ENCODE data around the gene CAB39. TPM values are rescaled to one million over a fixed set of nuclear protein-coding genes. Genes with fewer than 3 reads are reported as not detected.

Gene CAB39
- total RNA-seq, 1 donor from 2014 or later = 57.8 TPM

DNA sequence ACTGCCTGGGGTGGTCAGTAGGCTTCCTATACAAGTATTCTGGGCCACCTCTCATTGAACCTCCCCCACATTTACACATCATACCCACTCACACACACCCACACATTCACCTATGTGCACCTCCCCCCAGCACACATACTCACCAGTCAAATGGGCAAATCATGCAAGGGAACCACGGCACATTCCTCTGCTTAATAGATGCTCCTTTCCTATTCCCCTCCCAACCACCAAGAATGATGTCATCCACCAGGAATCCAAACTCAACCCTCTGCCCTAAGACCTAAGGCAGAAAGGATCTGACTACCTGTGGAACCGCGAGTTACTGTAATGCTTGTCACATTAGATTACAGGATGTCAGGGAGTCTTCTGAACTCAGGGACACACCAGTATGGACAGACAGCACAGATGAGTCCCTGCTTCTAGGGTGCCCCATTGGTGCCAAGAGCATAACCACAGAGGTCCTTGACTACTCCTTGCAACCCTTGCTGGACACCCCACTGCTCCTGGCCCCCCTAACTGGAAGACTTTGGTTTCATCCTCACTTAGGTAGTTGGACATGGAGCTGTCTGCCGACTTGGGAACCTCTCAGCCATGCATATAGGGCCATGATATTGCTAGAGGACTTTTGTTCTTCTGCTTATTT lies 21.5 kb upstream of the CAB39 start:
- H3K36me3 ChIP-seq (ENCODE audit: control insufficient read depth, insufficient read depth, low read length) = no peaks in the 10 kb centered on the region
- peak; percentile 98 for DNase-seq (ENCODE audit: low read depth)
- no peaks in the 10 kb centered on the region for H3K27me3 ChIP-seq (ENCODE audit: control insufficient read depth, insufficient read depth, low read length)
- TF ChIP-seq, protein P1, sequence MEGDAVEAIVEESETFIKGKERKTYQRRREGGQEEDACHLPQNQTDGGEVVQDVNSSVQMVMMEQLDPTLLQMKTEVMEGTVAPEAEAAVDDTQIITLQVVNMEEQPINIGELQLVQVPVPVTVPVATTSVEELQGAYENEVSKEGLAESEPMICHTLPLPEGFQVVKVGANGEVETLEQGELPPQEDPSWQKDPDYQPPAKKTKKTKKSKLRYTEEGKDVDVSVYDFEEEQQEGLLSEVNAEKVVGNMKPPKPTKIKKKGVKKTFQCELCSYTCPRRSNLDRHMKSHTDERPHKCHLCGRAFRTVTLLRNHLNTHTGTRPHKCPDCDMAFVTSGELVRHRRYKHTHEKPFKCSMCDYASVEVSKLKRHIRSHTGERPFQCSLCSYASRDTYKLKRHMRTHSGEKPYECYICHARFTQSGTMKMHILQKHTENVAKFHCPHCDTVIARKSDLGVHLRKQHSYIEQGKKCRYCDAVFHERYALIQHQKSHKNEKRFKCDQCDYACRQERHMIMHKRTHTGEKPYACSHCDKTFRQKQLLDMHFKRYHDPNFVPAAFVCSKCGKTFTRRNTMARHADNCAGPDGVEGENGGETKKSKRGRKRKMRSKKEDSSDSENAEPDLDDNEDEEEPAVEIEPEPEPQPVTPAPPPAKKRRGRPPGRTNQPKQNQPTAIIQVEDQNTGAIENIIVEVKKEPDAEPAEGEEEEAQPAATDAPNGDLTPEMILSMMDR (IDR thresholded peaks at IDR 0.05; ENCODE audit: insufficient read depth, low read length, poor library complexity, severe bottlenecking) = no peak
- no peak overlapping the region for H3K4me3 ChIP-seq (ENCODE audit: low read depth, low read length)

DNA sequence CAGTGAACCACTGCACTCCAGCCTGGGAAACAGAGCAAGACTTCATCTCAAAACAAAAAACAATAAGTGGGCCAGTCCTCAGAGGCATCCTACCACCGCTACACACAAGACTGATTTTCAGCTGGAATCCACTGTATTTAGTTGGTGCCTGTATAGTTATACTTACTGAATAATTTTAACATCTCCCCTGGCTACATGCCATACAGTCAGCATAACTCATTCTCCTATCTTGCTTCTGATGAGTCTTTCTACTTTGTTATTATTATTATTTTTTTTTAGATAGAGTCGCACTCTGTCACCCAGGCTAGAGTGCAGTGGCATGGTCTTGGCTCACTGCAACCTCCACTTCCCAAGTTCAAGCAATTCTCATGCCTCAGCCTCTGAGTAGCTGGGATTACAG lies 19.9 kb upstream of the CAB39 start:
- H3K36me3 ChIP-seq (ENCODE audit: control insufficient read depth, insufficient read depth, low read length) = no peaks in the 10 kb centered on the region
- no peaks in the 10 kb centered on the region for H3K27me3 ChIP-seq (ENCODE audit: control insufficient read depth, insufficient read depth, low read length)
- no peak overlapping the region for H3K4me3 ChIP-seq (ENCODE audit: low read depth, low read length)
- no peak for DNase-seq (ENCODE audit: low read depth)
- TF ChIP-seq, protein P1 (IDR thresholded peaks at IDR 0.05; ENCODE audit: insufficient read depth, low read length, poor library complexity, severe bottlenecking) = no peak

DNA sequence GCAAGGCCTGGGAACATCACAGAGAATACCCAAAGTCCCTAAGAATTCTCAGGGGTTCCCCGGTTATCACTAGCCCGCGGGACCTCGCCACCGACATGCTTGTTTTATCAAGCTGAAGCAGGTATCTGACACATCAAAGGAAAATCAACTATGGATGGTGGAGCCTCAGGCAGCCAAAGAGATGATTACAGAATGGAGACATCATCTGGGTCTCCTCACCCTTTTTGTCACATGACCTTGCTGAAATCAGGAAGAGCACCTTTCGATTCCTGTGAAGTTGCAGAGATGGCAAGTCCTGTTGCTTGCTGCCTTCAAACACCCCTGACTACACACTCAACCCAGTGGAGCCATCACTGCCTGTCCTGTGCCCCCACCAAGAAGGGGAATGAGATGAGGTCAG lies 19.2 kb upstream of the CAB39 start:
- Histone ChIP-seq H3K27me3 (ENCODE audit: control insufficient read depth, insufficient read depth, low read length) (no peaks in the 10 kb centered on the region), H3K36me3 (ENCODE audit: control insufficient read depth, insufficient read depth, low read length) (no peaks in the 10 kb centered on the region), H3K4me3 (ENCODE audit: low read depth, low read length) (no peak overlapping the region)
- no peak for DNase-seq (ENCODE audit: low read depth)
- TF ChIP-seq, protein P1 (IDR thresholded peaks at IDR 0.05; ENCODE audit: insufficient read depth, low read length, poor library complexity, severe bottlenecking) = no peak

DNA sequence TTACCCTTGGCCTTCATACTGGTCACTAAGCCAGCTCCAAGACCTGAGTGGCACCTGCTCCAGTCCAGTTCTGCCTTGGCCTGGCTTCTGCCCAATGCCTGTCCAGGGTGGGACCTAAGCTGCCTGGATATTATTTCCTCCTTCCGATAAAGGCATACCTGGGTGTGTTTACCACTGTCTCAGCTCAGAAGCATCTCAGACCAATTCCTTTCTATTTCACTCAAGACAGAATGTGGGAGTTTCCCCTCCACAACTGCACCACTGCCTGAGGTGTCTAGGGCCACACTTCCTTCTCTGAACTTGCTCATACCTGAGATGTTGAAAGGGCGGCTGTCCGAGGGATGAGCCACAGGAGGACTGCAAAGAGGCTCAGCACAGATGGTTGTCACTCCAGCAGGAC lies 18.4 kb upstream of the CAB39 start:
- TF ChIP-seq, protein P1 (IDR thresholded peaks at IDR 0.05; ENCODE audit: insufficient read depth, low read length, poor library complexity, severe bottlenecking) = no peak
- no peaks in the 10 kb centered on the region for H3K36me3 ChIP-seq (ENCODE audit: control insufficient read depth, insufficient read depth, low read length)
- H3K4me3 ChIP-seq (ENCODE audit: low read depth, low read length) = no peak overlapping the region
- no peak for DNase-seq (ENCODE audit: low read depth)
- no peaks in the 10 kb centered on the region for H3K27me3 ChIP-seq (ENCODE audit: control insufficient read depth, insufficient read depth, low read length)

DNA sequence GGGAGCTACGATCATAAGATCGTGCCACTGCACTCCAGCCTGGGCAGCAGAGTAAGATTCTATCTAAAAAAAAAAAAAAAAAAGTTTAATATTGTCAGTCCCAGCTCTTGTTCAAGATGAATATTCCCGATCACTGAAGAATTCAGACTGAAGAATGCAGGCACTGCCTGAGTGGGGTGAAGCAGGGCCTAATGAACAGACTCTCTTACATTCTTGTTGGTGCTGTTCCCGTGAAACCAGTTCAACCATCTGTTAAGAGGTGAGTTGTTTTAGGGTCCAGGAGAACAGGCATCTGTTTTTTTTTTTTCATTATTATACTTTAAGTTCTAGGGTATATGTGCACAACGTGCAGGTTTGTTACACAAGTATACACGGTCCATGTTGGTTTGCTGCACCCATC lies 17.1 kb upstream of the CAB39 start:
- Histone ChIP-seq H3K4me3 (ENCODE audit: low read depth, low read length) (no peak overlapping the region), H3K36me3 (ENCODE audit: control insufficient read depth, insufficient read depth, low read length) (no peaks in the 10 kb centered on the region), H3K27me3 (ENCODE audit: control insufficient read depth, insufficient read depth, low read length) (no peaks in the 10 kb centered on the region)
- TF ChIP-seq, protein P1 (IDR thresholded peaks at IDR 0.05; ENCODE audit: insufficient read depth, low read length, poor library complexity, severe bottlenecking) = no peak
- no peak for DNase-seq (ENCODE audit: low read depth)

DNA sequence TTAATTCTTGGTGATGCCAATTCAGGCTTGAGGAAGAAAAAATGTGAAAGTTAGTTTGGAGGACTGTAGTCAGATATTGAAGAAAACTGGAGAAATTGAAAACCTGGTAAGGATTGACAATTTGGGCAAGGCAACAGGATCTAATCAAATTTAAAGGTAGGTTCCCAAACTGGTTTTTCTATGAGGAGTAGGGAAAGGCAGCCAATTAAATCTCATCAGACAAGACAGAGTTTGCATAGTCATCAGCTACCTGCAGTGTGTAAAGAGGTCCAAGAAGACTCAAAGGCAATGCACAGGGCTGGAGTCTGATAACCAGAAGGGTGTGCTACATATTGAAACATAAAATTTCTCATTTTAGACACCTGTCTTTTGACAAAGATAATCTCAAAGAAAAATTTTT lies 16.0 kb upstream of the CAB39 start:
- TF ChIP-seq, protein P1 (IDR thresholded peaks at IDR 0.05; ENCODE audit: insufficient read depth, low read length, poor library complexity, severe bottlenecking) = no peak
- no peak for DNase-seq (ENCODE audit: low read depth)
- Histone ChIP-seq H3K36me3 (ENCODE audit: control insufficient read depth, insufficient read depth, low read length) (no peaks in the 10 kb centered on the region), H3K27me3 (ENCODE audit: control insufficient read depth, insufficient read depth, low read length) (no peaks in the 10 kb centered on the region), H3K4me3 (ENCODE audit: low read depth, low read length) (no peak overlapping the region)

Data from kidney epithelial cell (primary cell).